Measurements from ENCODE around the gene MBNL3. TPM values are rescaled to one million over a fixed set of nuclear protein-coding genes. Genes with fewer than 3 reads are reported as not detected.

The MBNL3 gene
- total RNA-seq, 1 experiment from 2014 or later: 4.0 TPM

- no peak for TF ChIP-seq IRF2 (CRISPR knock-in tag; IDR thresholded peaks at IDR 0.05; ENCODE audit: borderline replicate concordance, low read depth)
- no peak for TF ChIP-seq GRHL2 (CRISPR knock-in tag; IDR thresholded peaks at IDR 0.05; ENCODE audit: insufficient replicate concordance, severe bottlenecking)
- TF ChIP-seq, protein P1, sequence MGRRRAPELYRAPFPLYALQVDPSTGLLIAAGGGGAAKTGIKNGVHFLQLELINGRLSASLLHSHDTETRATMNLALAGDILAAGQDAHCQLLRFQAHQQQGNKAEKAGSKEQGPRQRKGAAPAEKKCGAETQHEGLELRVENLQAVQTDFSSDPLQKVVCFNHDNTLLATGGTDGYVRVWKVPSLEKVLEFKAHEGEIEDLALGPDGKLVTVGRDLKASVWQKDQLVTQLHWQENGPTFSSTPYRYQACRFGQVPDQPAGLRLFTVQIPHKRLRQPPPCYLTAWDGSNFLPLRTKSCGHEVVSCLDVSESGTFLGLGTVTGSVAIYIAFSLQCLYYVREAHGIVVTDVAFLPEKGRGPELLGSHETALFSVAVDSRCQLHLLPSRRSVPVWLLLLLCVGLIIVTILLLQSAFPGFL (CRISPR knock-in tag; IDR thresholded peaks at IDR 0.05; ENCODE audit: borderline replicate concordance): no peak
- TF ChIP-seq ZNF423 (CRISPR knock-in tag; IDR thresholded peaks at IDR 0.05): no peak
- TF ChIP-seq SP1 (CRISPR knock-in tag; conservative IDR thresholded peaks at IDR 0.05): no peak
Observed at GRCh38 chrX:132488819-132489577, at the start of gene MBNL3 (continued).

DNA sequence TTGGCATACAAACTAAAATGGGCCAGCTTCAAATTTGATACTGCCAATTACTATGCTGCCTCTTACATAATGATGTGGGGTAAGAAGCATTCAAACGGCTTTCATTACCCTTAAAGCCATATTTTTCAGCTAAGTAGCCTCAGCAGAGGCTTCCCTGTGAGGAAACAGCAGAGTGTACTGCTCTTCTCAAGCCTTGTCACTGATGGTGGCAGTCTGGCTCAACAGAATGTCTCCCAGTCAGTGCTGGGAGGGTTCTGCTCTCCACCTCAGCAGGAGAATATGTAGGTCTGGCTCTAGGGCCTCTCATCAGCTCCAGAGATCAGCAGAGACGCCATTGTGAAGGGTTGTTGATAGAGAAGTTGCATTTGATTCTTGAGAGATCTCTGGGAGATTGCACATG lies 44.6 kb upstream of the MBNL3 start:
- no peak overlapping the region for H3K4me3 Mint-ChIP-seq
- H3K36me3 Mint-ChIP-seq: no peaks in the 10 kb centered on the region
- peaks cover 6% of the 10 kb centered on the region for H3K27me3 Mint-ChIP-seq (ENCODE audit: low read depth)
- no peaks in the 10 kb centered on the region for H3K9me3 Mint-ChIP-seq
- no peaks in the 10 kb centered on the region for H3K4me1 Mint-ChIP-seq
- TF ChIP-seq GRHL2 (CRISPR knock-in tag; IDR thresholded peaks at IDR 0.05; ENCODE audit: insufficient replicate concordance, severe bottlenecking) (no peak), CBFB (CRISPR knock-in tag; IDR thresholded peaks at IDR 0.05; ENCODE audit: low read depth) (no peak), ZNF317 (CRISPR knock-in tag; IDR thresholded peaks at IDR 0.05; ENCODE audit: borderline replicate concordance, low read depth) (no peak), RORB (CRISPR knock-in tag; IDR thresholded peaks at IDR 0.05) (no peak), ATF2 (CRISPR knock-in tag; IDR thresholded peaks at IDR 0.05; ENCODE audit: borderline replicate concordance, low read depth) (no peak), SP1 (CRISPR knock-in tag; conservative IDR thresholded peaks at IDR 0.05) (no peak), GTF2I (CRISPR knock-in tag; conservative IDR thresholded peaks at IDR 0.05) (no peak), ZNF121 (CRISPR knock-in tag; IDR thresholded peaks at IDR 0.05) (no peak), NFE2L1 (CRISPR knock-in tag; IDR thresholded peaks at IDR 0.05) (no peak), HMGXB4 (CRISPR knock-in tag; IDR thresholded peaks at IDR 0.05) (no peak), FOXP1 (CRISPR knock-in tag; IDR thresholded peaks at IDR 0.05; ENCODE audit: borderline replicate concordance) (no peak), MXD4 (CRISPR knock-in tag; IDR thresholded peaks at IDR 0.05; ENCODE audit: borderline replicate concordance) (no peak)
- TF ChIP-seq, protein P2, sequence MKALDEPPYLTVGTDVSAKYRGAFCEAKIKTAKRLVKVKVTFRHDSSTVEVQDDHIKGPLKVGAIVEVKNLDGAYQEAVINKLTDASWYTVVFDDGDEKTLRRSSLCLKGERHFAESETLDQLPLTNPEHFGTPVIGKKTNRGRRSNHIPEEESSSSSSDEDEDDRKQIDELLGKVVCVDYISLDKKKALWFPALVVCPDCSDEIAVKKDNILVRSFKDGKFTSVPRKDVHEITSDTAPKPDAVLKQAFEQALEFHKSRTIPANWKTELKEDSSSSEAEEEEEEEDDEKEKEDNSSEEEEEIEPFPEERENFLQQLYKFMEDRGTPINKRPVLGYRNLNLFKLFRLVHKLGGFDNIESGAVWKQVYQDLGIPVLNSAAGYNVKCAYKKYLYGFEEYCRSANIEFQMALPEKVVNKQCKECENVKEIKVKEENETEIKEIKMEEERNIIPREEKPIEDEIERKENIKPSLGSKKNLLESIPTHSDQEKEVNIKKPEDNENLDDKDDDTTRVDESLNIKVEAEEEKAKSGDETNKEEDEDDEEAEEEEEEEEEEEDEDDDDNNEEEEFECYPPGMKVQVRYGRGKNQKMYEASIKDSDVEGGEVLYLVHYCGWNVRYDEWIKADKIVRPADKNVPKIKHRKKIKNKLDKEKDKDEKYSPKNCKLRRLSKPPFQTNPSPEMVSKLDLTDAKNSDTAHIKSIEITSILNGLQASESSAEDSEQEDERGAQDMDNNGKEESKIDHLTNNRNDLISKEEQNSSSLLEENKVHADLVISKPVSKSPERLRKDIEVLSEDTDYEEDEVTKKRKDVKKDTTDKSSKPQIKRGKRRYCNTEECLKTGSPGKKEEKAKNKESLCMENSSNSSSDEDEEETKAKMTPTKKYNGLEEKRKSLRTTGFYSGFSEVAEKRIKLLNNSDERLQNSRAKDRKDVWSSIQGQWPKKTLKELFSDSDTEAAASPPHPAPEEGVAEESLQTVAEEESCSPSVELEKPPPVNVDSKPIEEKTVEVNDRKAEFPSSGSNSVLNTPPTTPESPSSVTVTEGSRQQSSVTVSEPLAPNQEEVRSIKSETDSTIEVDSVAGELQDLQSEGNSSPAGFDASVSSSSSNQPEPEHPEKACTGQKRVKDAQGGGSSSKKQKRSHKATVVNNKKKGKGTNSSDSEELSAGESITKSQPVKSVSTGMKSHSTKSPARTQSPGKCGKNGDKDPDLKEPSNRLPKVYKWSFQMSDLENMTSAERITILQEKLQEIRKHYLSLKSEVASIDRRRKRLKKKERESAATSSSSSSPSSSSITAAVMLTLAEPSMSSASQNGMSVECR (CRISPR knock-in tag; IDR thresholded peaks at IDR 0.05; ENCODE audit: borderline replicate concordance): no peak
- DNase-seq (ENCODE audit: low spot score) (no peak), ATAC-seq (no peak)
- H3K27ac Mint-ChIP-seq: no peak overlapping the region
- ChIA-PET POLR2A (no interaction called here), CTCF (no interaction called here)
